IPS-18c (cell line): Measurements from ENCODE around the gene ARHGAP24.
"Not testable (repeated sequence)": the region's sequence is repeated elsewhere in the genome, so short reads cannot be mapped to it uniquely, and the experiment has no call there.

ENCODE experiments used
- H3K4me3 ChIP-seq: 2 replicates; pipeline ENCODE4 v1.7.0; 2013; ENCODE audit warnings: low read depth, mild to moderate bottlenecking, low read length, moderate library complexity; ENCODE audit not compliant: insufficient read depth
- H3K9me3 ChIP-seq: one replicate; pipeline ENCODE4 v1.6.1; 2013; ENCODE audit warnings: mild to moderate bottlenecking, low read length, moderate library complexity; ENCODE audit not compliant: control insufficient read depth, insufficient read depth

The ARHGAP24 gene

GRCh38 chr4:85889314-85889713, 414.4 kb downstream of the ARHGAP24 start:
- Histone ChIP-seq H3K9me3 (no peaks in the 10 kb centered on the region), H3K4me3 (no peak overlapping the region)

GRCh38 chr4:85895755-85896154, 420.8 kb downstream of the ARHGAP24 start:
- H3K4me3 ChIP-seq = no peak overlapping the region
- no peaks in the 10 kb centered on the region for H3K9me3 ChIP-seq

GRCh38 chr4:85898231-85898630, 423.3 kb downstream of the ARHGAP24 start:
- H3K4me3 ChIP-seq = no peak overlapping the region
- H3K9me3 ChIP-seq = no peaks in the 10 kb centered on the region

GRCh38 chr4:85901500-85901899, 426.6 kb downstream of the ARHGAP24 start:
- Histone ChIP-seq H3K9me3 (no peaks in the 10 kb centered on the region), H3K4me3 (no peak overlapping the region)

GRCh38 chr4:85902647-85903046, 427.7 kb downstream of the ARHGAP24 start:
- not testable (repeated sequence) for H3K4me3 ChIP-seq, H3K9me3 ChIP-seq

GRCh38 chr4:85905761-85906160, 430.8 kb downstream of the ARHGAP24 start:
- H3K9me3 ChIP-seq = no peaks in the 10 kb centered on the region

GRCh38 chr4:85907001-85907400, 432.1 kb downstream of the ARHGAP24 start:
- Histone ChIP-seq H3K9me3 (no peaks in the 10 kb centered on the region), H3K4me3 (no peak overlapping the region)

More at GRCh38 chr4:85905761-85906160, 430.8 kb downstream of the ARHGAP24 start:
- H3K4me3 ChIP-seq = no peak overlapping the region

- Histone ChIP-seq H3K9me3 (no peaks in the 10 kb centered on the region), H3K4me3 (no peak overlapping the region)
Measured at GRCh38 chr4:85909851-85910250, 434.9 kb downstream of the ARHGAP24 start.

- no peaks in the 10 kb centered on the region for H3K9me3 ChIP-seq
- H3K4me3 ChIP-seq = no peak overlapping the region
Measured at GRCh38 chr4:85910985-85911384, 436.0 kb downstream of the ARHGAP24 start.

GRCh38 chr4:85913931-85914694, 439.2 kb downstream of the ARHGAP24 start:
- Histone ChIP-seq H3K4me3 (no peak overlapping the region), H3K9me3 (no peaks in the 10 kb centered on the region)

- H3K9me3 ChIP-seq, H3K4me3 ChIP-seq: not testable (repeated sequence)
Measured at GRCh38 chr4:85915570-85915969, 440.6 kb downstream of the ARHGAP24 start.

- H3K4me3 ChIP-seq = no peak overlapping the region
- no peaks in the 10 kb centered on the region for H3K9me3 ChIP-seq
Measured at GRCh38 chr4:85919200-85919887, 444.4 kb downstream of the ARHGAP24 start.

GRCh38 chr4:85925071-85925470, 450.1 kb downstream of the ARHGAP24 start:
- Histone ChIP-seq H3K4me3 (no peak overlapping the region), H3K9me3 (no peaks in the 10 kb centered on the region)

GRCh38 chr4:85928775-85929591, 454.0 kb downstream of the ARHGAP24 start:
- no peaks in the 10 kb centered on the region for H3K9me3 ChIP-seq

GRCh38 chr4:85929961-85930665, 455.2 kb downstream of the ARHGAP24 start:
- no peak overlapping the region for H3K4me3 ChIP-seq

More at GRCh38 chr4:85928775-85929591, 454.0 kb downstream of the ARHGAP24 start:
- H3K4me3 ChIP-seq = no peak overlapping the region

GRCh38 chr4:85932500-85933290, 457.7 kb downstream of the ARHGAP24 start:
- Histone ChIP-seq H3K4me3 (no peak overlapping the region), H3K9me3 (no peaks in the 10 kb centered on the region)

More at GRCh38 chr4:85929961-85930665, 455.2 kb downstream of the ARHGAP24 start:
- H3K9me3 ChIP-seq = no peaks in the 10 kb centered on the region
